K562 (cell line): ENCODE data around the gene TGM1. TPM values are rescaled to one million over a fixed set of nuclear protein-coding genes. Genes with fewer than 3 reads are reported as not detected.

Experiments
- KAT8 ChIP-seq: fragments of 450-650 bp; IDR thresholded peaks from 2 replicates; pipeline ENCODE4 v1.6.1; 2016; ENCODE audit warnings: low read depth, mild to moderate bottlenecking
- KHSRP ChIP-seq: fragments of 450-650 bp; IDR thresholded peaks from 2 replicates; pipeline ENCODE4 v1.6.1; 2017
- MAX ChIP-seq: sonication (generic); formaldehyde crosslinking; IDR thresholded peaks from 2 replicates; pipeline ENCODE4 v1.9.0; 2022; ENCODE audit warnings: mild to moderate bottlenecking, missing genetic modification reagents
- SRSF1 ChIP-seq: fragments of 200-400 bp; formaldehyde crosslinking; IDR thresholded peaks from 2 replicates; pipeline ENCODE4 v1.6.1; 2017; ENCODE audit warnings: mild to moderate bottlenecking, low read depth, low read length, moderate library complexity
- YBX1 ChIP-seq: fragments of 450-650 bp; IDR thresholded peaks from 2 replicates; pipeline ENCODE4 v1.7.1; 2016; ENCODE audit warnings: mild to moderate bottlenecking
- YY1 ChIP-seq, 3 experiments: IDR thresholded peaks; 2 replicates each; pipeline ENCODE4 v1.6.1; 2011; ENCODE audit warnings: low read length in 2 of 3, mild to moderate bottlenecking in 2 of 3, moderate library complexity in 2 of 3, borderline replicate concordance in 1 of 3, control low read depth in 1 of 3, low read depth in 1 of 3; ENCODE audit not compliant: insufficient read depth in 3 of 3, insufficient replicate concordance in 2 of 3, control insufficient read depth in 1 of 3, insufficient read length in 1 of 3; ENCODE audit errors: extremely low read depth in 1 of 3
- ZNF146 ChIP-seq: IDR thresholded peaks from one replicate; pipeline ENCODE4 v1.6.1; 2018; ENCODE audit warnings: missing compliant biosample characterization; ENCODE audit not compliant: unreplicated experiment
- ZNF175 ChIP-seq: fragments of 200-800 bp; sonication (Bioruptor generic); IDR thresholded peaks from 2 replicates; pipeline ENCODE4 v1.6.1; 2016; ENCODE audit warnings: low read depth, mild to moderate bottlenecking, missing genetic modification characterization, missing compliant biosample characterization
- ZNF280A ChIP-seq: fragments of 450-650 bp; IDR thresholded peaks from 2 replicates; pipeline ENCODE4 v1.6.1; 2018; ENCODE audit warnings: mild to moderate bottlenecking, low read depth; ENCODE audit not compliant: partially characterized antibody
- ZNF589 ChIP-seq: fragments of 200-800 bp; sonication (Bioruptor generic); IDR thresholded peaks from 2 replicates; pipeline ENCODE4 v1.6.1; 2016; ENCODE audit warnings: low read depth, missing genetic modification characterization, missing compliant biosample characterization
- polyA plus RNA-seq, 8 experiments: library from polyadenylated mRNA; depleted of rRNA in 4 of 8; stranded (reverse) in 5 of 8; unstranded in 3 of 8; fragments of >200 nt; fragmentation: Nextera tagmentation in 2 of 8; fragmentation: Illumina TruSeq in 1 of 8; extraction: Ambion mirVana in 2 of 8; extraction: Trizol in 1 of 8; gene quantifications; 2 replicates each; pipeline versions ENCODE4 v1.2.1 to v1.2.3, GENCODE V29; 2011 to 2014; ENCODE audit warnings: inconsistent platforms in 1 of 8, missing spikeins in 1 of 8
- total RNA-seq, 7 experiments: library from RNA; depleted of rRNA in 6 of 7; stranded (reverse); fragments of >200 nt in 6 of 7; fragmentation: Illumina TruSeq in 2 of 7; extraction: Trizol in 2 of 7; gene quantifications; 2 replicates each; pipeline versions ENCODE4 v1.2.1 to v1.2.3, GENCODE V29; 2011 to 2021; ENCODE audit warnings: low replicate concordance in 1 of 7
- TF ChIP-seq, protein P1 (sequence below): fragments of 150-350 bp; IDR thresholded peaks from 2 replicates; pipeline ENCODE4 v1.6.1; 2014; ENCODE audit warnings: low read depth, mild to moderate bottlenecking, low read length, borderline replicate concordance
- TF ChIP-seq, protein P2 (sequence below): fragments of 450-650 bp; IDR thresholded peaks from 2 replicates; pipeline ENCODE4 v1.6.1; 2017; ENCODE audit warnings: mild to moderate bottlenecking, moderate library complexity

TGM1 gene
- total and polyA plus RNA-seq, 9 of the 15 experiments (the other 6 are each of a cell fraction or from before 2014, with no cell fraction given), result 0.13 to 4.4 (median 0.88) TPM

GRCh38 chr14:24299255-24300191 lies 36.5 kb upstream of the TGM1 start, which contains the start of the genes DHRS1 and NOP9 (continued):
- TF ChIP-seq KHSRP (peak; percentile 94), YBX1 (no peak), SRSF1 (no peak), KAT8 (no peak), YY1 (IDR thresholded peaks at IDR 0.05; ENCODE audit: borderline replicate concordance in 1 of 3, control insufficient read depth in 1 of 3, extremely low read depth in 1 of 3, insufficient read depth in 3 of 3, insufficient read length in 1 of 3, insufficient replicate concordance in 2 of 3, low read depth in 1 of 3, low read length in 2 of 3) (no peak), MAX (CRISPR knock-in tag) (peak; percentile 75), ZNF589 (CRISPR knock-in tag) (no peak), ZNF146 (CRISPR knock-in tag) (no peak), ZNF175 (CRISPR knock-in tag) (no peak), ZNF280A (no peak)
- TF ChIP-seq, protein P1, sequence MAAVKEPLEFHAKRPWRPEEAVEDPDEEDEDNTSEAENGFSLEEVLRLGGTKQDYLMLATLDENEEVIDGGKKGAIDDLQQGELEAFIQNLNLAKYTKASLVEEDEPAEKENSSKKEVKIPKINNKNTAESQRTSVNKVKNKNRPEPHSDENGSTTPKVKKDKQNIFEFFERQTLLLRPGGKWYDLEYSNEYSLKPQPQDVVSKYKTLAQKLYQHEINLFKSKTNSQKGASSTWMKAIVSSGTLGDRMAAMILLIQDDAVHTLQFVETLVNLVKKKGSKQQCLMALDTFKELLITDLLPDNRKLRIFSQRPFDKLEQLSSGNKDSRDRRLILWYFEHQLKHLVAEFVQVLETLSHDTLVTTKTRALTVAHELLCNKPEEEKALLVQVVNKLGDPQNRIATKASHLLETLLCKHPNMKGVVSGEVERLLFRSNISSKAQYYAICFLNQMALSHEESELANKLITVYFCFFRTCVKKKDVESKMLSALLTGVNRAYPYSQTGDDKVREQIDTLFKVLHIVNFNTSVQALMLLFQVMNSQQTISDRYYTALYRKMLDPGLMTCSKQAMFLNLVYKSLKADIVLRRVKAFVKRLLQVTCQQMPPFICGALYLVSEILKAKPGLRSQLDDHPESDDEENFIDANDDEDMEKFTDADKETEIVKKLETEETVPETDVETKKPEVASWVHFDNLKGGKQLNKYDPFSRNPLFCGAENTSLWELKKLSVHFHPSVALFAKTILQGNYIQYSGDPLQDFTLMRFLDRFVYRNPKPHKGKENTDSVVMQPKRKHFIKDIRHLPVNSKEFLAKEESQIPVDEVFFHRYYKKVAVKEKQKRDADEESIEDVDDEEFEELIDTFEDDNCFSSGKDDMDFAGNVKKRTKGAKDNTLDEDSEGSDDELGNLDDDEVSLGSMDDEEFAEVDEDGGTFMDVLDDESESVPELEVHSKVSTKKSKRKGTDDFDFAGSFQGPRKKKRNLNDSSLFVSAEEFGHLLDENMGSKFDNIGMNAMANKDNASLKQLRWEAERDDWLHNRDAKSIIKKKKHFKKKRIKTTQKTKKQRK, result no peak
- TF ChIP-seq, protein P2, sequence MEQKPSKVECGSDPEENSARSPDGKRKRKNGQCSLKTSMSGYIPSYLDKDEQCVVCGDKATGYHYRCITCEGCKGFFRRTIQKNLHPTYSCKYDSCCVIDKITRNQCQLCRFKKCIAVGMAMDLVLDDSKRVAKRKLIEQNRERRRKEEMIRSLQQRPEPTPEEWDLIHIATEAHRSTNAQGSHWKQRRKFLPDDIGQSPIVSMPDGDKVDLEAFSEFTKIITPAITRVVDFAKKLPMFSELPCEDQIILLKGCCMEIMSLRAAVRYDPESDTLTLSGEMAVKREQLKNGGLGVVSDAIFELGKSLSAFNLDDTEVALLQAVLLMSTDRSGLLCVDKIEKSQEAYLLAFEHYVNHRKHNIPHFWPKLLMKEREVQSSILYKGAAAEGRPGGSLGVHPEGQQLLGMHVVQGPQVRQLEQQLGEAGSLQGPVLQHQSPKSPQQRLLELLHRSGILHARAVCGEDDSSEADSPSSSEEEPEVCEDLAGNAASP, result no peak
